ENCODE measurements around the gene DNAJC13.
"Not testable (repeated sequence)": the region's sequence is repeated elsewhere in the genome, so short reads cannot be mapped to it uniquely, and the experiment has no call there.

DNAJC13 gene

GRCh38 chr3:132555306-132556035, 138.2 kb downstream of the DNAJC13 start:
- H2AFZ ChIP-seq (ENCODE audit: low read length): no peak overlapping the region
- H3K9ac ChIP-seq (ENCODE audit: low read length): no peak overlapping the region
- no peaks in the 10 kb centered on the region for H3K27me3 ChIP-seq (replicated peaks; ENCODE audit: insufficient read depth, low read length)
- H3K4me2 ChIP-seq (ENCODE audit: low read depth, low read length): no peak overlapping the region
- H3K4me1 ChIP-seq (ENCODE audit: low read length): peaks cover 19% of the 10 kb centered on the region
- H4K20me1 ChIP-seq (ENCODE audit: insufficient read depth, low read length): no peaks in the 10 kb centered on the region
- TF ChIP-seq EZH2phosphoT487 (IDR thresholded peaks at IDR 0.05; ENCODE audit: low read length) (no peak), CTCF (IDR thresholded peaks at IDR 0.05; ENCODE audit: low read length) (no peak), EZH2 (optimal IDR thresholded peaks at IDR 0.05; ENCODE audit: low read depth, low read length) (no peak)
- no peak overlapping the region for H3K4me3 ChIP-seq (ENCODE audit: low read length)
- no peaks in the 10 kb centered on the region for H3K9me2 ChIP-seq (replicated peaks; ENCODE audit: insufficient read depth, low read length)
- no peak for DNase-seq
- no peak overlapping the region for H3K27ac ChIP-seq (ENCODE audit: low read length)
- no peaks in the 10 kb centered on the region for H3K79me2 ChIP-seq (ENCODE audit: low read length)
- peaks cover 8% of the 10 kb centered on the region for H3F3A ChIP-seq (ENCODE audit: insufficient read depth, low read length)
- H3K9me3 ChIP-seq (replicated peaks; ENCODE audit: insufficient read depth, low read length): no peaks in the 10 kb centered on the region
- H3K36me3 ChIP-seq (replicated peaks; ENCODE audit: insufficient read depth, low read length): no peaks in the 10 kb centered on the region

DNA sequence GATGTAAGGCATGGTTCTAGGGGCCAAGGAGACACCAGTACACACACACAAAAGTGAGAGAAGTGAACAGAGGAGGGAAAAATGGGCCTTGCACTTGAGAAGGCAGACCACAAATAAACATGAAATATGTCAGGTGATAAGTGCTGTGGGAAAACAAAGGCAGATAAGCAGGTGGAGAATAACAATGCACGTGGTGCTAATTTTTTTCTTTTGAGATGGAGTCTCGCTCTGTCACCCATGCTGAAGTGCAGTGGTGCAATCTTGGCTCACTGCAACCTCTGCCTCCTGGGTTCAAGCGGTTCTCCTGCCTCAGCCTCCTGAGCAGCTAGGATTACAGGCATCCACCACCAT, 138.7 kb downstream of the DNAJC13 start:
- H3K79me2 ChIP-seq (ENCODE audit: low read length); H3K9me3 ChIP-seq (replicated peaks; ENCODE audit: insufficient read depth, low read length); H3F3A ChIP-seq (ENCODE audit: insufficient read depth, low read length); H2AFZ ChIP-seq (ENCODE audit: low read length); H3K27ac ChIP-seq (ENCODE audit: low read length); H3K4me2 ChIP-seq (ENCODE audit: low read depth, low read length); H3K27me3 ChIP-seq (replicated peaks; ENCODE audit: insufficient read depth, low read length); H3K9ac ChIP-seq (ENCODE audit: low read length); H3K36me3 ChIP-seq (replicated peaks; ENCODE audit: insufficient read depth, low read length); DNase-seq; H3K4me3 ChIP-seq (ENCODE audit: low read length); H3K9me2 ChIP-seq (replicated peaks; ENCODE audit: insufficient read depth, low read length); H4K20me1 ChIP-seq (ENCODE audit: insufficient read depth, low read length): not testable (repeated sequence)
- H3K4me1 ChIP-seq (ENCODE audit: low read length): peaks cover 14% of the 10 kb centered on the region

DNA sequence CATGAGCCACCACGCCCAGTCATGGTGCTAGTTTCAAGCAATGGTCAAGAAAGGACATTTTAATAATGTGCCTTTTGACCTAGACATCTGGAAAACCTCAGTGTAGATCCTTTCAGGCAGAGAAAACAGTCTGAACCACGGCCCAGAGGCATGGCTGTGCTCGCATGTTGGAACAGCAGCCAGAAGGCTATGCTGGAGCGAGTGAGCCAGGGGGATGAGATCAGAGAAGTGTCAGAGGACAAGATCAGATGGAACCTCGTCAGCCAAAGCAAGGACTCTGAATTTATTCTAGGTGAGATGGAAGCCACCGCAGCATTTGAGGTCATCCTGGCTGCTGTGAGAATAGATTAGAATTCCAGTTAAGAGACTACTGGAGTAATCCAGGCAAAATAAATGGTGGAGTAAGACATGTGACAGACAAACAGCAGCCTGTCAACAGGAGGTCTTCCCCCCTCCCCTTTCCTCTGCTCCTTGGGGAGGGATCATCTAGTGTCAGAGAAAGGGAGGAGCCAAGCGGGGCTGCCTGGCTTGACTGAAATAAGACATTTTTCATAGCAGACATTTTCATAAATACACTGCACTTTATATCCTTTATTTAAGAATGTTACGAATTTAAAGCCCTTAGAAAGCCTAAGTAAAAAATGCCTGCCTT, 139.3 kb downstream of the DNAJC13 start:
- TF ChIP-seq CTCF (IDR thresholded peaks at IDR 0.05; ENCODE audit: low read length) (no peak), EZH2phosphoT487 (IDR thresholded peaks at IDR 0.05; ENCODE audit: low read length) (no peak), EZH2 (optimal IDR thresholded peaks at IDR 0.05; ENCODE audit: low read depth, low read length) (no peak)
- Histone ChIP-seq H3K4me2 (ENCODE audit: low read depth, low read length) (no peak overlapping the region), H3K4me3 (ENCODE audit: low read length) (no peak overlapping the region), H4K20me1 (ENCODE audit: insufficient read depth, low read length) (no peaks in the 10 kb centered on the region), H3K27me3 (replicated peaks; ENCODE audit: insufficient read depth, low read length) (no peaks in the 10 kb centered on the region), H3K4me1 (ENCODE audit: low read length) (peaks cover 7% of the 10 kb centered on the region; the same call in 1 of the 2 replicates), H3K9ac (ENCODE audit: low read length) (no peak overlapping the region), H3K36me3 (replicated peaks; ENCODE audit: insufficient read depth, low read length) (no peaks in the 10 kb centered on the region), H2AFZ (ENCODE audit: low read length) (no peak overlapping the region), H3K79me2 (ENCODE audit: low read length) (no peaks in the 10 kb centered on the region), H3F3A (ENCODE audit: insufficient read depth, low read length) (no peaks in the 10 kb centered on the region), H3K9me2 (replicated peaks; ENCODE audit: insufficient read depth, low read length) (no peaks in the 10 kb centered on the region), H3K9me3 (replicated peaks; ENCODE audit: insufficient read depth, low read length) (no peaks in the 10 kb centered on the region), H3K27ac (ENCODE audit: low read length) (no peak overlapping the region)
- DNase-seq: no peak

DNA sequence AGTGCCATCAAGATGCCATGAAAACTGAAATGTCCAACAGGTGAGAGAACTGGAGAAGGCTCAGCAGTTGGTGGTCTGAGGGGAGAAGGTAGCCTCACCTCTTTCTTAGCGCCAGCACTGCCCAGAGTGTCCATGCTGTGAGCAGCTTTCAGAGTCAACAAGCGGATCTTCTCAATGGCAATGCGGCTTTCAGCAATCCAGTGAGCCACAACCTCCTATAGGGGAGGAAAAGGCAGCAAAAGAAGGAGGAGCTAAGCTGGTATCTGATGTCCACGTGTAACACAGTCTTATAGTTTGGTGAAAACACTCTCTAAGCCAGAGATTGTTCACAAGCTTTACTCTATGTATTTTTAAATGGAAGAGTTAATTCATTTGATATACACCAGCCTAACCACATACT, 143.7 kb downstream of the DNAJC13 start:
- H3K4me1 ChIP-seq (ENCODE audit: low read length): peaks cover 23% of the 10 kb centered on the region
- no peaks in the 10 kb centered on the region for H3K9me2 ChIP-seq (replicated peaks; ENCODE audit: insufficient read depth, low read length)
- H2AFZ ChIP-seq (ENCODE audit: low read length): no peak overlapping the region
- no peaks in the 10 kb centered on the region for H3K79me2 ChIP-seq (ENCODE audit: low read length)
- DNase-seq: no peak
- H3K9me3 ChIP-seq (replicated peaks; ENCODE audit: insufficient read depth, low read length): no peaks in the 10 kb centered on the region
- no peak for TF ChIP-seq EZH2 (optimal IDR thresholded peaks at IDR 0.05; ENCODE audit: low read depth, low read length)
- TF ChIP-seq EZH2phosphoT487 (IDR thresholded peaks at IDR 0.05; ENCODE audit: low read length): no peak
- no peak for TF ChIP-seq CTCF (IDR thresholded peaks at IDR 0.05; ENCODE audit: low read length)
- no peaks in the 10 kb centered on the region for H4K20me1 ChIP-seq (ENCODE audit: insufficient read depth, low read length)
- no peak overlapping the region for H3K9ac ChIP-seq (ENCODE audit: low read length)
- no peak overlapping the region for H3K27ac ChIP-seq (ENCODE audit: low read length)
- no peaks in the 10 kb centered on the region for H3K36me3 ChIP-seq (replicated peaks; ENCODE audit: insufficient read depth, low read length)
- no peak overlapping the region for H3K4me2 ChIP-seq (ENCODE audit: low read depth, low read length)
- no peaks in the 10 kb centered on the region for H3K27me3 ChIP-seq (replicated peaks; ENCODE audit: insufficient read depth, low read length)
- no peaks in the 10 kb centered on the region for H3F3A ChIP-seq (ENCODE audit: insufficient read depth, low read length)
- H3K4me3 ChIP-seq (ENCODE audit: low read length): no peak overlapping the region
